Activated CD8-positive, alpha-beta memory T cell treated with anti-CD3 and anti-CD28 coated beads for 36 hours (primary cell): ENCODE data around the gene GIGYF2. TPM values are rescaled to one million over a fixed set of nuclear protein-coding genes. Genes with fewer than 3 reads are reported as not detected.

Source experiments
- CTCF ChIA-PET: fragments of 350-600 bp; sonication (Branson Sonifier 250); formaldehyde crosslinking; loops from one replicate; lab custom pipeline; 2021; ENCODE audit warnings: antibody characterized with exemption; lab: Charles Lee
- POLR2A ChIA-PET: fragments of 350-600 bp; sonication (Branson Sonifier 250); formaldehyde crosslinking; loops from one replicate; lab custom pipeline; 2021; ENCODE audit warnings: antibody characterized with exemption; lab: Charles Lee
- total RNA-seq, 2 experiments: library from RNA; stranded (reverse); gene quantifications; one replicate each; pipeline ENCODE4 v1.2.3, GENCODE V29; 2021

GIGYF2 gene
- total RNA-seq, 2 experiments from 2014 or later, result 49.9 to 54.0 TPM

- ChIA-PET POLR2A (no interaction called here), CTCF (no interaction called here)
Measured at GRCh38 chr2:232731470-232731869, 34.3 kb downstream of the GIGYF2 start.

GRCh38 chr2:232741294-232741693 lies 44.2 kb downstream of the GIGYF2 start:
- POLR2A ChIA-PET, result no interaction called here
- CTCF ChIA-PET, result no interaction called here

- CTCF ChIA-PET, result no interaction called here
Measured at GRCh38 chr2:232741972-232742371, 44.8 kb downstream of the GIGYF2 start.

GRCh38 chr2:232744963-232745362 lies 47.8 kb downstream of the GIGYF2 start:
- ChIA-PET CTCF (no interaction called here), POLR2A (interaction anchor here (0.7 kb wide), 1 partner anchor 198 kb away, joined by 5 read pairs; no protein-coding TSS in a partner anchor)

More at GRCh38 chr2:232741972-232742371, 44.8 kb downstream of the GIGYF2 start:
- POLR2A ChIA-PET, result no interaction called here

- POLR2A ChIA-PET, result no interaction called here
- CTCF ChIA-PET, result interaction anchor here (1.9 kb wide), 1 partner anchor 15 kb away, joined by 4 read pairs; no protein-coding TSS in a partner anchor
Measured at GRCh38 chr2:232748038-232748437, 50.9 kb downstream of the GIGYF2 start.

GRCh38 chr2:232749331-232749730 lies 52.2 kb downstream of the GIGYF2 start:
- ChIA-PET CTCF (no interaction called here), POLR2A (no interaction called here)

GRCh38 chr2:232750135-232750671 lies 53.1 kb downstream of the GIGYF2 start:
- POLR2A ChIA-PET, result no interaction called here
- CTCF ChIA-PET, result no interaction called here

- ChIA-PET CTCF (interaction anchor here (0.6 to 1.6 kb wide), 3 partner anchors 11 to 349 kb away, joined by 3 to 6 read pairs (median 5); no protein-coding TSS in a partner anchor), POLR2A (interaction anchor here (0.5 to 0.7 kb wide), 3 partner anchors 325 to 1004 kb away, joined by 6 to 11 read pairs (median 8); no protein-coding TSS in a partner anchor)
Measured at GRCh38 chr2:232757905-232758304, 60.8 kb downstream of the GIGYF2 start.

- ChIA-PET POLR2A (no interaction called here), CTCF (no interaction called here)
Measured at GRCh38 chr2:232761301-232761907, 64.3 kb downstream of the GIGYF2 start.

- POLR2A ChIA-PET, result no interaction called here
- CTCF ChIA-PET, result interaction anchor here (0.6 kb wide), 2 partner anchors 289 to 1753 kb away, joined by 3 to 4 read pairs; no protein-coding TSS in a partner anchor
Measured at GRCh38 chr2:232767866-232768265, 70.7 kb downstream of the GIGYF2 start.

- POLR2A ChIA-PET, result no interaction called here
- CTCF ChIA-PET, result interaction anchor here (0.6 kb wide), 1 partner anchor 844 kb away, joined by 3 read pairs; the partner anchor contains the start of gene NPPC
Measured at GRCh38 chr2:232770207-232770606, 73.1 kb downstream of the GIGYF2 start.

GRCh38 chr2:232771870-232772269 lies 74.7 kb downstream of the GIGYF2 start:
- ChIA-PET CTCF (no interaction called here), POLR2A (no interaction called here)

- CTCF ChIA-PET, result no interaction called here
- POLR2A ChIA-PET, result no interaction called here
Measured at GRCh38 chr2:232772531-232772930, 75.4 kb downstream of the GIGYF2 start.

GRCh38 chr2:232773815-232774214 lies 76.7 kb downstream of the GIGYF2 start:
- ChIA-PET CTCF (no interaction called here), POLR2A (no interaction called here)

- ChIA-PET POLR2A (no interaction called here), CTCF (interaction anchor here (0.5 kb wide), 1 partner anchor 164 kb away, joined by 3 read pairs; no protein-coding TSS in a partner anchor)
Measured at GRCh38 chr2:232776435-232776834, 79.3 kb downstream of the GIGYF2 start, which contains the start of gene KCNJ13. KCNJ13 (minus strand) TSS chr2:232776565; CDS start chr2:232771362, 5,203 bp downstream.

- POLR2A ChIA-PET, result no interaction called here
- CTCF ChIA-PET, result no interaction called here
Measured at GRCh38 chr2:232777276-232777675, 80.1 kb downstream of the GIGYF2 start.

- CTCF ChIA-PET, result interaction anchor here (0.6 kb wide), 1 partner anchor 1841 kb away, joined by 3 read pairs; no protein-coding TSS in a partner anchor
Measured at GRCh38 chr2:232779465-232779864, 82.3 kb downstream of the GIGYF2 start.

GRCh38 chr2:232779934-232780333 lies 82.8 kb downstream of the GIGYF2 start:
- POLR2A ChIA-PET, result no interaction called here
- CTCF ChIA-PET, result interaction anchor here (0.6 kb wide), 1 partner anchor 1842 kb away, joined by 3 read pairs; no protein-coding TSS in a partner anchor

More at GRCh38 chr2:232779465-232779864, 82.3 kb downstream of the GIGYF2 start:
- POLR2A ChIA-PET, result no interaction called here

GRCh38 chr2:232781765-232782164 lies 84.6 kb downstream of the GIGYF2 start:
- ChIA-PET CTCF (no interaction called here), POLR2A (no interaction called here)

GRCh38 chr2:232783278-232783677 lies 86.1 kb downstream of the GIGYF2 start:
- ChIA-PET POLR2A (no interaction called here), CTCF (no interaction called here)
